Spinal cord (tissue), 4 donors: ENCODE results near the gene PSMC3IP. TPM values are rescaled to one million over a fixed set of nuclear protein-coding genes. Genes with fewer than 3 reads are reported as not detected.

Source experiments
- polyA plus RNA-seq, 2 donors: library from polyadenylated mRNA; unstranded; fragments of 120-200 nt; gene quantifications; one replicate each; pipeline ENCODE4 v1.2.1, GENCODE V29; 2013; ENCODE audit not compliant: insufficient read length in 2 of 2
- total RNA-seq, 2 donors: library from RNA; depleted of rRNA in 1 of 2; stranded (reverse); fragments of 120-200 nt in 1 of 2; fragments of >200 nt in 1 of 2; gene quantifications; one replicate each; pipeline versions ENCODE4 v1.2.3 to v1.2.4, GENCODE V29; 2013 to 2014

PSMC3IP gene
- total and polyA plus RNA-seq, 4 donors: 5.9 to 24.1 (median 14.1) TPM

Other genes starting within 250 kb of the PSMC3IP start
- 10 to 100 TPM; 77.6 to 97.5 TPM for gene STAT3, start 189.3 kb downstream of the PSMC3IP start, total RNA-seq
- gene STAT3, start 189.3 kb downstream of the PSMC3IP start, polyA plus RNA-seq: 10 to 100 TPM; 74.1 to 74.5 TPM
- 100 to 1,000 TPM in 1 of 2 donors, 10 to 100 TPM in 1; 60.5 to 151 TPM for gene CAVIN1, start 154.5 kb downstream of the PSMC3IP start, total RNA-seq
- 10 to 100 TPM; 30.9 to 57.1 TPM for gene CAVIN1, start 154.5 kb downstream of the PSMC3IP start, polyA plus RNA-seq
- 100 to 1,000 TPM in 1 of 2 donors, 10 to 100 TPM in 1; 71.1 to 321 TPM for gene ATP6V0A1, start 118.9 kb downstream of the PSMC3IP start, total RNA-seq
- 100 to 1,000 TPM; 179 to 218 TPM for gene ATP6V0A1, start 118.9 kb downstream of the PSMC3IP start, polyA plus RNA-seq
- gene NAGLU, start 41.5 kb downstream of the PSMC3IP start, total RNA-seq: 10 to 100 TPM; 13.0 to 24.2 TPM
- 10 to 100 TPM; 17.2 to 23.4 TPM for gene NAGLU, start 41.5 kb downstream of the PSMC3IP start, polyA plus RNA-seq
- gene HSD17B1, start 24.8 kb downstream of the PSMC3IP start, total RNA-seq: 1 to 10 TPM in 1 of 2 donors, under 1 TPM in 1; 0.69 to 5.2 TPM
- gene HSD17B1, start 24.8 kb downstream of the PSMC3IP start, polyA plus RNA-seq: 1 to 10 TPM; 5.2 to 6.8 TPM
- 10 to 100 TPM; 12.8 to 25.7 TPM for gene COASY, start 15.6 kb downstream of the PSMC3IP start, total RNA-seq
- 10 to 100 TPM; 44.8 to 49.7 TPM for gene COASY, start 15.6 kb downstream of the PSMC3IP start, polyA plus RNA-seq
- 10 to 100 TPM; 20.3 to 23.7 TPM for gene MLX, start 10.6 kb downstream of the PSMC3IP start, total RNA-seq
- gene MLX, start 10.6 kb downstream of the PSMC3IP start, polyA plus RNA-seq: 10 to 100 TPM; 36.7 to 45.4 TPM
- gene RETREG3, start 31.6 kb upstream of the PSMC3IP start, total RNA-seq: 10 to 100 TPM; 41.1 to 50.4 TPM
- gene RETREG3, start 31.6 kb upstream of the PSMC3IP start, polyA plus RNA-seq: 10 to 100 TPM; 30.0 to 41.7 TPM
- 10 to 100 TPM; 17.0 to 42.9 TPM for gene TUBG1, start 32.0 kb upstream of the PSMC3IP start, total RNA-seq
- 10 to 100 TPM; 56.9 to 67.4 TPM for gene TUBG1, start 32.0 kb upstream of the PSMC3IP start, polyA plus RNA-seq
- 10 to 100 TPM; 21.1 to 26.9 TPM for gene TUBG2, start 81.6 kb upstream of the PSMC3IP start, total RNA-seq
- gene TUBG2, start 81.6 kb upstream of the PSMC3IP start, polyA plus RNA-seq: 10 to 100 TPM; 62.2 to 85.6 TPM
- gene PLEKHH3, start 99.3 kb upstream of the PSMC3IP start, total RNA-seq: 10 to 100 TPM in 1 of 2 donors, 1 to 10 TPM in 1; 5.5 to 23.7 TPM
- gene PLEKHH3, start 99.3 kb upstream of the PSMC3IP start, polyA plus RNA-seq: 10 to 100 TPM; 16.9 to 26.4 TPM
- 1 to 10 TPM; 1.3 to 4.4 TPM for gene CCR10, start 104.1 kb upstream of the PSMC3IP start, total RNA-seq
- gene CCR10, start 104.1 kb upstream of the PSMC3IP start, polyA plus RNA-seq: 1 to 10 TPM; 2.7 to 5.2 TPM
- 10 to 100 TPM; 19.8 to 70.9 TPM for gene CNTNAP1, start 104.8 kb upstream of the PSMC3IP start, total RNA-seq
- gene CNTNAP1, start 104.8 kb upstream of the PSMC3IP start, polyA plus RNA-seq: 10 to 100 TPM; 55.1 to 62.9 TPM
- gene EZH1, start 167.3 kb upstream of the PSMC3IP start, total RNA-seq: 10 to 100 TPM; 28.7 to 42.5 TPM
- 10 to 100 TPM; 43.0 to 53.5 TPM for gene EZH1, start 167.3 kb upstream of the PSMC3IP start, polyA plus RNA-seq
- 100 to 1,000 TPM in 1 of 2 donors, 10 to 100 TPM in 1; 25.2 to 106 TPM for gene RAMP2, start 183.5 kb upstream of the PSMC3IP start, total RNA-seq
- 100 to 1,000 TPM in 1 of 2 donors, 10 to 100 TPM in 1; 79.3 to 100 TPM for gene RAMP2, start 183.5 kb upstream of the PSMC3IP start, polyA plus RNA-seq
- 100 to 1,000 TPM in 1 of 2 donors, 10 to 100 TPM in 1; 39.6 to 106 TPM for gene VPS25, start 195.7 kb upstream of the PSMC3IP start, total RNA-seq
- gene VPS25, start 195.7 kb upstream of the PSMC3IP start, polyA plus RNA-seq: 10 to 100 TPM; 54.1 to 64.9 TPM
- gene WNK4, start 202.9 kb upstream of the PSMC3IP start, total RNA-seq: 10 to 100 TPM in 1 of 2 donors, 1 to 10 TPM in 1; 3.5 to 11.2 TPM
- gene WNK4, start 202.9 kb upstream of the PSMC3IP start, polyA plus RNA-seq: 10 to 100 TPM in 1 of 2 donors, 1 to 10 TPM in 1; 1.9 to 14.1 TPM
- 100 to 1,000 TPM in 1 of 2 donors, 10 to 100 TPM in 1; 83.3 to 152 TPM for gene COA3, start 221.0 kb upstream of the PSMC3IP start, total RNA-seq
- 100 to 1,000 TPM; 126 to 127 TPM for gene COA3, start 221.0 kb upstream of the PSMC3IP start, polyA plus RNA-seq
- 1 to 10 TPM in 1 of 2 donors, under 1 TPM in 1; 0.50 to 1.3 TPM for gene CNTD1, start 221.1 kb upstream of the PSMC3IP start, total RNA-seq
- gene CNTD1, start 221.1 kb upstream of the PSMC3IP start, polyA plus RNA-seq: 1 to 10 TPM; 1.3 to 2.8 TPM
- 10 to 100 TPM; 72.9 to 87.0 TPM for gene BECN1, start 246.6 kb upstream of the PSMC3IP start, total RNA-seq
- gene BECN1, start 246.6 kb upstream of the PSMC3IP start, polyA plus RNA-seq: 10 to 100 TPM; 60.5 to 65.1 TPM